DOHH2 (cell line): ENCODE data around the gene SFT2D2.

ENCODE experiments used
- EZH2phosphoT487 ChIP-seq: fragments of 200-600 bp; sonication (generic); IDR thresholded peaks from 2 replicates; pipeline ENCODE4 v1.6.1; 2017; ENCODE audit warnings: borderline replicate concordance, mild to moderate bottlenecking, antibody characterized with exemption, low read length, moderate library complexity, mixed read lengths
- TF ChIP-seq, protein P1 (sequence below): fragments of 200-600 bp; sonication (generic); IDR thresholded peaks from one replicate; pipeline ENCODE4 v1.5.1; 2014; ENCODE audit warnings: antibody characterized with exemption, mild to moderate bottlenecking, low read depth, low read length; ENCODE audit not compliant: poor library complexity, severe bottlenecking

DNA sequence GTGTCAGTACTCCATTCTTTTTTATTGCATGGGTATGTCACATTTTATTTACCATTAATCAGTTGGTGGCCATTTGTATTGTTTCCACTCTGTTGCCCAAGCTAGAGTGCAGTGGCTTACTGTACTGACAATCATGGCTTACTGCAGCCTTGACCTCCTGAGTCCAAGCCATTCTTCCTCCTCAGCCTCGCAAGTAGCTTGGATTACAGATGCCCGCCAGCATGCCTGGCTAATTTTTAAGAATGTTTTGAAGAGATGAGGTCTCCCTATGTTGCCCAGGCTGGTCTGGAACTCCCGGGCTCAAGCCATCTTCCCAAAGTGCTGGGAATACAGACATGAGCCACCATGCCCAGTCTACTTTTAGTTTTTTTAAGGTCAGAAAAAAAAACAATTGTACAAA lies 813 bp upstream of the SFT2D2 start:
- TF ChIP-seq, protein P1, sequence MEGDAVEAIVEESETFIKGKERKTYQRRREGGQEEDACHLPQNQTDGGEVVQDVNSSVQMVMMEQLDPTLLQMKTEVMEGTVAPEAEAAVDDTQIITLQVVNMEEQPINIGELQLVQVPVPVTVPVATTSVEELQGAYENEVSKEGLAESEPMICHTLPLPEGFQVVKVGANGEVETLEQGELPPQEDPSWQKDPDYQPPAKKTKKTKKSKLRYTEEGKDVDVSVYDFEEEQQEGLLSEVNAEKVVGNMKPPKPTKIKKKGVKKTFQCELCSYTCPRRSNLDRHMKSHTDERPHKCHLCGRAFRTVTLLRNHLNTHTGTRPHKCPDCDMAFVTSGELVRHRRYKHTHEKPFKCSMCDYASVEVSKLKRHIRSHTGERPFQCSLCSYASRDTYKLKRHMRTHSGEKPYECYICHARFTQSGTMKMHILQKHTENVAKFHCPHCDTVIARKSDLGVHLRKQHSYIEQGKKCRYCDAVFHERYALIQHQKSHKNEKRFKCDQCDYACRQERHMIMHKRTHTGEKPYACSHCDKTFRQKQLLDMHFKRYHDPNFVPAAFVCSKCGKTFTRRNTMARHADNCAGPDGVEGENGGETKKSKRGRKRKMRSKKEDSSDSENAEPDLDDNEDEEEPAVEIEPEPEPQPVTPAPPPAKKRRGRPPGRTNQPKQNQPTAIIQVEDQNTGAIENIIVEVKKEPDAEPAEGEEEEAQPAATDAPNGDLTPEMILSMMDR, result no peak
- no peak for TF ChIP-seq EZH2phosphoT487
